Subcutaneous preadipocyte (primary cell): Measurements from ENCODE around the gene LYRM4. TPM values are rescaled to one million over a fixed set of nuclear protein-coding genes. Genes with fewer than 3 reads are reported as not detected.
A peak's percentile ranks its signal among the peaks of the same experiment; 100 is the strongest.

Experiments used
- small RNA-seq: library from RNA; depleted of rRNA; stranded (forward); fragments of <200 nt; gene quantifications from one replicate; pipeline ENCODE3, GENCODE V24; 2012
- total RNA-seq: library from RNA; depleted of rRNA; stranded (reverse); fragments of >200 nt; gene quantifications from 2 replicates; pipeline ENCODE4 v1.2.3, GENCODE V29; 2012

Gene LYRM4
- total RNA-seq = 13.5 and 14.7 TPM in 2 replicates

DNA sequence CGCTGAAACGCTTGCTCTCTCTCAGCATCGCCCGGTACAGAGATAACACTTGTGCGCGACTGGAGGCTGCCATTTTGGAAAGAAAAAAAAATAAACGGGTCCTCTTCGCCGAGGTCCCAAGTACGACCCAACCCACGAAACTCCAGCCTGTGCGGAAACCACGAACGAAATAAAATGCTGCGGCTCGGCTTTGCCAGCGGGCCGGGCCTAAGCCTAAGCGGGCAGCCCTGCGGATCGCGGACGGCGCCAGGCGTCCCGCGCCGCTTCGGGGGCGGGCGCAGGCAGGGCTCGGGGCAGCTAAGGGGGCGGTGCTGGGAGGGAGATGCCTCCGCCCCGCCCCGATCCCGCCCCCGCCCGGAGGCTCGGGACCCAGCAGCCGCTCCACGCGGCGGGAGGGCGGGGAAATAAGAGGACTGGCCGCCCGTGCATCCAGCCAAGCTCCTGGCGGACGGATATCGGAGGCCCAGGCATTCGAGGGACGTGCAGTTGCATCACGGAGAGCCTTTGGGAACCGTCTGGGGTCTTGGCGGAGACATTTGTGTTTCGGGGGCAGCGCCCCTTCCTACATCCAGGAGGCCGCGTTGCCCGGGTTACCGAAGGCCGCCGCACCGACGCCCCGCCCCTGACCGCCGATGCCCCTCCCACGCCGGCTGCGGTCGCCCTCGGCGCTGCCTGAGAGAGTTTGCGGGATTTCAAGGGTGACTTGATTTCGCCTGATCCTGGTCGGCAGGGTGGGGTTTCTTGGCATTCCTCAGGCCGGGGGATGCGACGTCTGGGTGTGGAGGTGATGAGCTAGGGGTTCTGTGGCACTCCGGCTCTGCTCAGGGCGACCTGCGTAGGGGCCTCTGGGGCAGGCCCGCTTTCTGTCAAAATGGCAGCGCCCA is at the start of gene LYRM4, which contains the start of gene FARS2:
Gene LYRM4, minus strand, starts transcription at position 290 of the 884 bp plus-strand sequence. Its CDS starts 217 bp downstream, at position 73.
Gene FARS2, plus strand, starts transcription at position 853 of the 884 bp plus-strand sequence.

DNA sequence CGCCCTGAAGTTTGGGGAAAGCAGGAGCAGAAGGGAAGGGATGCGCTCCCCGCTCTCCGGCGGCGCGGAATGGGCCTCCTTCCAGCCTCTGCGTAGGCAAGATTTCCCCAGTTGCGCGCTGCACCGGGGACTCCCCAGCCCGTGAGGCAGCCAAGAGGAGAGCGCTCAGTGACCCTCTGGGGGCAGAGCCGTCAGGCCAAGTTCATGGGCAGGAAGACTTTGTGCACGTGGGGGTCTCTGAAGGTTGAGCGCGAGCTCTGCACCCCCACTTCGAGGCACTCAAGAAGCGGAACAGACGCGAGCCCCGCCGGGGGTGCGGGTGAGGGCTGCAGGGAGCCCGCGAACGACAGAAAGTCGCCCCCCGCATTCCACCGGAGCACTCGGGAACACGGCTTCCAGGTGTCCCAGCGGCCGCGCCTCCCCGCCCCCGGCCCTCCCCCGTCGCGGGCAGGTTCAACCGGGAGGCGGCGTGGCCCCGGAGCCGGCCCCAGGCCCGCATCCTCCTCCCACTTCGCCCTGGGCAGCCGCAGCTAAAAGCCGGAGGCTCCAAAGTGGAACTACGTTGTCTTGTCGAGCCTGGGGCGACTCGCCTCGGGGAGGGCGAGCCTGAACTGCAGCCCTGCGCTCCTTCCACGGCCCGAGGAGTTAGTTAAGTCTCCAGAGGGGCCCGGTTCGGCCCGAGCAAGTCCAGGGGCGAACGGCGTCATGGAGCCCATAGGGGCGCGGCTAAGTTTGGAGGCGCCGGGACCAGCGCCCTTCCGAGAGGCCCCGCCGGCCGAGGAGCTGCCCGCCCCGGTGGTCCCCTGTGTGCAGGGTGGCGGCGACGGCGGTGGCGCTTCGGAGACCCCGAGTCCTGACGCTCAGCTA is 175.7 kb downstream of the LYRM4 start, which contains the start of gene PPP1R3G:
Gene PPP1R3G, plus strand, starts transcription at position 561 of the 867 bp plus-strand sequence. Its CDS starts 145 bp downstream, at position 706.

Small RNA genes lying within 50 kb of the gene (small RNA-seq; reads per million reads assigned to genes)
- 0.60 reads per million, percentile 37 among the genes with 10 or more reads in this experiment for gene MIR3691

Other genes with a start within 250 kb of the LYRM4 start
- 1.6 and 1.8 TPM in 2 replicates for gene PPP1R3G, start 175.6 kb downstream of the LYRM4 start, total RNA-seq
- gene FARS2, start 563 bp upstream of the LYRM4 start, total RNA-seq = 32.6 and 33.4 TPM in 2 replicates